SK-N-SH (cell line): ENCODE measurements around the gene SOWAHD. TPM values are rescaled to one million over a fixed set of nuclear protein-coding genes. Genes with fewer than 3 reads are reported as not detected.

Experiments used
- CTCF ChIA-PET: fragments of 300-600, 350-600 bp; formaldehyde crosslinking; extraction: SDS; loops from one replicate; lab custom pipeline; 2021; lab: Yijun Ruan, JAX
- POLR2A ChIA-PET: fragments of 350-600 bp; sonication (Branson Sonifier 250); formaldehyde crosslinking; extraction: SDS; loops from one replicate; lab custom pipeline; 2020; ENCODE audit warnings: antibody characterized with exemption, inconsistent platforms; lab: Yijun Ruan, JAX
- DNase-seq: peaks from one replicate; pipeline ENCODE4 v3.0.0; 2012
- H2AFZ ChIP-seq: fragments of 200-600 bp; sonication (generic); 2 replicates; pipeline ENCODE4 v1.8.1; 2016; ENCODE audit warnings: antibody characterized with exemption, mild to moderate bottlenecking, low read depth
- H3F3A ChIP-seq: fragments of 200-600 bp; sonication (generic); replicated peaks from 2 replicates; pipeline ENCODE3; 2016; ENCODE audit warnings: antibody characterized with exemption, mild to moderate bottlenecking; ENCODE audit not compliant: insufficient read depth
- H3K27ac ChIP-seq, 2 experiments: fragments of 200-500 bp in 1 of 2; fragments of 200-600 bp in 1 of 2; sonication (Bioruptor generic) in 1 of 2; sonication (generic), shearing (Covaris generic) in 1 of 2; 2 replicates each; pipeline versions ENCODE4 v1.5.1 to v1.6.1; 2014 to 2016; ENCODE audit warnings: low read depth in 2 of 2, inconsistent platforms in 1 of 2, low read length in 1 of 2, mild to moderate bottlenecking in 1 of 2, mixed read lengths in 1 of 2
- H3K27me3 ChIP-seq: fragments of 200-600 bp; sonication (generic), shearing (Covaris generic); 2 replicates; pipeline ENCODE4 v1.6.1; 2016; ENCODE audit warnings: mixed run types; ENCODE audit not compliant: insufficient read depth
- H3K36me3 ChIP-seq, 2 experiments: fragments of 200-500 bp in 1 of 2; fragments of 200-600 bp in 1 of 2; sonication (Bioruptor generic) in 1 of 2; sonication (generic) in 1 of 2; replicated peaks in 1 of 2; 2 replicates each; pipeline versions ENCODE3 to v1.5.1; 2014 to 2016; ENCODE audit warnings: low read length in 1 of 2, mild to moderate bottlenecking in 1 of 2; ENCODE audit not compliant: insufficient read depth in 2 of 2, control insufficient read depth in 1 of 2
- H3K4me1 ChIP-seq, 2 experiments: fragments of 200-500 bp in 1 of 2; fragments of 200-600 bp in 1 of 2; sonication (Bioruptor generic) in 1 of 2; sonication (generic), shearing (Covaris generic) in 1 of 2; 2 replicates each; pipeline versions ENCODE4 v1.5.1 to v1.6.1; 2014 to 2016; ENCODE audit warnings: low read depth in 1 of 2, low read length in 1 of 2, mixed run types in 1 of 2; ENCODE audit not compliant: insufficient read depth in 2 of 2, control insufficient read depth in 1 of 2
- H3K4me2 ChIP-seq: fragments of 200-600 bp; sonication (generic), shearing (Covaris generic); 2 replicates; pipeline ENCODE4 v1.6.1; 2017; ENCODE audit warnings: mixed run types
- H3K4me3 ChIP-seq, 2 experiments: fragments of 200-500 bp in 1 of 2; fragments of 200-600 bp in 1 of 2; sonication (Bioruptor generic) in 1 of 2; sonication (generic), shearing (Covaris generic) in 1 of 2; 2 replicates each; pipeline versions ENCODE4 v1.5.1 to v1.8.1; 2014 to 2016; ENCODE audit warnings: low read depth in 2 of 2, inconsistent platforms in 1 of 2, low read length in 1 of 2, mild to moderate bottlenecking in 1 of 2, mixed read lengths in 1 of 2, moderate library complexity in 1 of 2
- H3K79me2 ChIP-seq: fragments of 200-600 bp; sonication (generic); 2 replicates; pipeline ENCODE4 v1.8.1; 2017; ENCODE audit warnings: mild to moderate bottlenecking; ENCODE audit not compliant: insufficient read depth
- H3K9ac ChIP-seq: fragments of 200-600 bp; sonication (generic); 2 replicates; pipeline ENCODE4 v1.6.1; 2017; ENCODE audit warnings: mixed run types
- H3K9me2 ChIP-seq: fragments of 200-600 bp; sonication (generic); 2 replicates; pipeline ENCODE4 v1.6.1; 2017; ENCODE audit warnings: mixed run types
- H3K9me3 ChIP-seq: fragments of 200-600 bp; sonication (generic); 2 replicates; pipeline ENCODE4 v1.6.1; 2017; ENCODE audit warnings: mixed run types, mild to moderate bottlenecking, moderate library complexity
- H4K20me1 ChIP-seq: fragments of 200-600 bp; sonication (generic); 2 replicates; pipeline ENCODE4 v1.6.1; 2017; ENCODE audit warnings: mild to moderate bottlenecking, mixed run types; ENCODE audit not compliant: insufficient read depth
- ELF1 ChIP-seq: IDR thresholded peaks from 2 replicates; pipeline ENCODE4 v1.4.0; 2012
- EP300 ChIP-seq, 2 experiments: IDR thresholded peaks; 2 replicates each; pipeline versions ENCODE4 v1.4.0 to v1.6.1; 2012; ENCODE audit warnings: borderline replicate concordance in 1 of 2, low read depth in 1 of 2, low read length in 1 of 2
- EZH2phosphoT487 ChIP-seq: fragments of 200-600 bp; sonication (generic); IDR thresholded peaks from 2 replicates; pipeline ENCODE4 v1.6.1; 2017; ENCODE audit warnings: low read depth, mixed run types, mild to moderate bottlenecking, antibody characterized with exemption, moderate library complexity, borderline replicate concordance
- FOXJ3 ChIP-seq: sonication (generic); formaldehyde crosslinking; IDR thresholded peaks from 2 replicates; pipeline ENCODE4 v1.5.1; 2020; ENCODE audit warnings: mild to moderate bottlenecking, missing genetic modification reagents
- FOXM1 ChIP-seq: IDR thresholded peaks from 2 replicates; pipeline ENCODE4 v1.4.0; 2012; ENCODE audit warnings: low read depth, mild to moderate bottlenecking
- GABPA ChIP-seq: IDR thresholded peaks from 2 replicates; pipeline ENCODE4 v1.4.0; 2012; ENCODE audit warnings: low read depth, mild to moderate bottlenecking
- JUND ChIP-seq: IDR thresholded peaks from 2 replicates; pipeline ENCODE4 v1.4.0; 2012
- MEF2A ChIP-seq: IDR thresholded peaks from 2 replicates; pipeline ENCODE4 v1.4.0; 2012; ENCODE audit warnings: low read depth, borderline replicate concordance
- NFIC ChIP-seq: IDR thresholded peaks from 2 replicates; pipeline ENCODE4 v1.4.0; 2012; ENCODE audit warnings: borderline replicate concordance
- POLR2AphosphoS5 ChIP-seq: IDR thresholded peaks from 2 replicates; pipeline ENCODE4 v1.6.1; 2012; ENCODE audit warnings: low read depth, low read length
- RFX5 ChIP-seq: IDR thresholded peaks from 2 replicates; pipeline ENCODE4 v1.6.1; 2012; ENCODE audit warnings: mild to moderate bottlenecking, improper control_type of control experiment, low read length
- RXRA ChIP-seq: IDR thresholded peaks from 2 replicates; pipeline ENCODE4 v1.4.0; 2012; ENCODE audit warnings: low read depth, mild to moderate bottlenecking, borderline replicate concordance
- SIN3A ChIP-seq: IDR thresholded peaks from 2 replicates; pipeline ENCODE4 v1.6.1; 2012; ENCODE audit warnings: low read depth, mild to moderate bottlenecking, low read length, moderate library complexity, borderline replicate concordance
- SMC3 ChIP-seq: IDR thresholded peaks from 2 replicates; pipeline ENCODE4 v1.6.1; 2012; ENCODE audit warnings: low read depth, low read length, improper control_type of control experiment
- TAF1 ChIP-seq: IDR thresholded peaks from 2 replicates; pipeline ENCODE4 v1.6.1; 2012; ENCODE audit warnings: low read depth, mild to moderate bottlenecking, low read length, moderate library complexity, borderline replicate concordance
- TCF12 ChIP-seq: IDR thresholded peaks from 2 replicates; pipeline ENCODE4 v1.4.0; 2012
- WGBS: methylation state at CpG from one replicate; pipeline ENCODE4 v1.1.6; 2017; ENCODE audit warnings: low lambda C conversion rate; 5-methylcytosine and 5-hydroxymethylcytosine counted together
- polyA plus RNA-seq, 3 experiments: library from polyadenylated mRNA; depleted of rRNA; stranded (reverse); fragments of >200 nt; gene quantifications; 2 replicates each; pipeline ENCODE4 v1.2.3, GENCODE V29; 2012
- TF ChIP-seq, protein P1 (sequence below): IDR thresholded peaks from 2 replicates; pipeline ENCODE4 v1.4.0; 2012; ENCODE audit warnings: low read depth

Gene SOWAHD
- polyA plus RNA-seq, 1 of the 3 experiments (the other 2 are of a cell fraction): 0.20 TPM

DNA sequence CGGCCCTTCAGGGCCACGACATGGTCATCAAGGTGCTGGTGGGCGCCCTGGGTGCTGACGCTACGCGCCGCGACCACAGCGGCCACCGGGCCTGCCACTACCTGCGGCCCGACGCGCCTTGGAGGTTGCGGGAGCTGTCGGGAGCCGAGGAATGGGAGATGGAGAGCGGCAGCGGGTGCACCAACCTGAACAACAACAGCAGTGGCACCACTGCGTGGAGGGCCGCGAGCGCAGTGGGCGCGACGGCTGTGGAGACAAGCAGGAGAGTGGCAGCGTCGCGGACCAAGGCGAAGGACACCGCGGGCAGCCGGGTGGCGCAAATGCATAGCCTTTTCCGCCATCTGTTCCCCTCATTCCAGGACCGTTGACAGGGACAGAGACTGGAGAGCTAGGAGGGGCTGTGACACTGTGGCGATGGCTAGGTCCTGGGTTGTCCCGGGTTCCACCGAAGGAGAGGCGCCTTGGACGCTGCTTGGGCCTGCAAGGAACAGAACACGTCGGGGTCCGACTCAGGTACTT lies 919 bp downstream of the SOWAHD start:
- ChIA-PET POLR2A (interaction anchor here (0.9 to 1.1 kb wide), 2 partner anchors 30 to 32 kb away, joined by 3 read pairs; no protein-coding TSS in a partner anchor), CTCF (interaction anchor here (0.8 to 3.6 kb wide), 6 partner anchors 26 to 243 kb away, joined by 3 to 15 read pairs (median 6); no protein-coding TSS in a partner anchor)
- WGBS: 65% methylated on average over 28 of the region's 44 CpGs
- DNase-seq: peak; percentile 29
- Histone ChIP-seq H3K36me3 (no peaks in the 10 kb centered on the region), H3K4me3 (peak overlapping the region in 1 of 2 experiments; percentile 41; a peak in 1 of 4 replicates), H3K27ac (no peak overlapping the region), H3K4me1 (peaks cover 0 to 5% of the 10 kb centered on the region in 2 experiments; a peak in 1 of 4 replicates)
- no peak for TF ChIP-seq TAF1
- no peak for TF ChIP-seq RFX5
- no peak for TF ChIP-seq TCF12
- TF ChIP-seq FOXJ3 (CRISPR knock-in tag): no peak
- no peak for TF ChIP-seq FOXM1
- TF ChIP-seq GABPA: no peak
- no peak for TF ChIP-seq POLR2AphosphoS5
- no peak for TF ChIP-seq JUND
- TF ChIP-seq EZH2phosphoT487: no peak
- TF ChIP-seq EP300 (IDR thresholded peaks at IDR 0.05; ENCODE audit: borderline replicate concordance in 1 of 2, low read depth in 1 of 2, low read length in 1 of 2): no peak
- no peak for TF ChIP-seq MEF2A
- TF ChIP-seq, protein P1, sequence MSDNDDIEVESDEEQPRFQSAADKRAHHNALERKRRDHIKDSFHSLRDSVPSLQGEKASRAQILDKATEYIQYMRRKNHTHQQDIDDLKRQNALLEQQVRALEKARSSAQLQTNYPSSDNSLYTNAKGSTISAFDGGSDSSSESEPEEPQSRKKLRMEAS: no peak
- TF ChIP-seq ELF1: no peak
- TF ChIP-seq, all 33 proteins: peak for 0
- Histone ChIP-seq H3K4me2 (peak overlapping the region; percentile 67; the same call in 1 of the 2 replicates), H3K9ac (no peak overlapping the region), H3K27me3 (peaks cover 27% of the 10 kb centered on the region), H2AFZ (no peak overlapping the region; the same call in 1 of the 2 replicates), H3K9me3 (no peaks in the 10 kb centered on the region), H4K20me1 (no peaks in the 10 kb centered on the region), H3K9me2 (no peaks in the 10 kb centered on the region), H3F3A (peaks cover 7% of the 10 kb centered on the region), H3K79me2 (no peaks in the 10 kb centered on the region)

DNA sequence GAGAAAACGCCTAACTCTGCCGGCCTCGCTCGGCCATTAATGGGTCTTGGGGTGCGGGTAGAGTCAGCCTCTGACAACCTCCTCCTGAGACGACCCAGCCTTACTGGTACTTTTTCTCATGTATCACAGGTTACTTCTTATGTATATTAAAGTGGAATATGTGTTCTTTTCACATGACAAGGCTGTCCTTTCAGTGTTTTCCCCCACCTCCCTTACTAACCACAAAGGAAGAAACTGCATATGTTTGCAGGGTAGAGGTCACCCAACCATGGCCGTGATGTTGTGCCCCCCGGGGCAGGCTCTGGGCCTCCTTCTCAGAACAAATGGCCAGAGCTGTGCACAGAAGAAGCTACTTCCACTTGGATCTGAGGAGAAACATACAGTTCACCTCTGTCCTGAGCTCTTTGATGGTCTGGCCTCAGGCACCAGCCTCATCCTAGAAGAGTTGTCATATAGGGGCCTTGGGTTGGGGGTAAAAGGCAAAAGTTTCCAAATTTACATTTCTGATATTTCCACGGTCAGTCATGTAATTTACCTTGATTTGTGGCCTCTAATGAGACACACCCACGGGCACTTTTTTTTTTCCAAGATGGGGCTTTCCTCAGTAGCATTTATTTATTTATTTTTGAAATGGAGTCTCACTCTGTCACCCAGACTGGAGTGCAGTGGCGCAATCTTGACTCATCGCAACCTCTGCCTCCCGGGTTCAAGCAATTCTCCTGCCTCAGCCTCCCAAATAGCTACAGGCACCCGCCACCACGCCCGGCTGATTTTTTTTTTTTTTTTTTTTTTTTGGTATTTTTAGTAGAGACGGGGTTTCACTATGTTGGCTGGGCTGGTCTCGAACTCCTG lies 1.9 kb downstream of the SOWAHD start:
- Histone ChIP-seq H3K4me3 (no peak overlapping the region), H2AFZ (no peak overlapping the region)

More for the DNA sequence above, 1.9 kb downstream of the SOWAHD start:
- H3K9me3 ChIP-seq: no peaks in the 10 kb centered on the region
- H3K4me2 ChIP-seq: no peak overlapping the region
- H3K4me1 ChIP-seq: peaks cover 0 to 5% of the 10 kb centered on the region in 2 experiments; a peak in 1 of 4 replicates
- H3K27me3 ChIP-seq: peaks cover 19% of the 10 kb centered on the region
- POLR2A ChIA-PET: interaction anchor here (0.9 kb wide), 1 partner anchor 31 kb away, joined by 3 read pairs; no protein-coding TSS in a partner anchor
- WGBS: 62% methylated on average over 18 of the region's 18 CpGs
- DNase-seq: peak; percentile 5
- no peak for TF ChIP-seq FOXM1
- TF ChIP-seq TCF12: no peak
- no peak for TF ChIP-seq NFIC
- no peak for TF ChIP-seq SIN3A
- TF ChIP-seq POLR2AphosphoS5: no peak
- no peak for TF ChIP-seq SMC3
- no peak for TF ChIP-seq RXRA
- peaks cover 7% of the 10 kb centered on the region for H3F3A ChIP-seq
- H3K9me2 ChIP-seq: no peaks in the 10 kb centered on the region
- CTCF ChIA-PET: interaction anchor here (1.4 to 3.6 kb wide), 3 partner anchors 25 to 244 kb away, joined by 3 to 15 read pairs (median 9); no protein-coding TSS in a partner anchor
- H3K79me2 ChIP-seq: no peaks in the 10 kb centered on the region
- no peaks in the 10 kb centered on the region for H4K20me1 ChIP-seq
- H3K36me3 ChIP-seq: no peaks in the 10 kb centered on the region
- H3K9ac ChIP-seq: no peak overlapping the region
- H3K27ac ChIP-seq: no peak overlapping the region
